Liver (tissue), 3 donors: ENCODE measurements around the gene CRELD2.

Source experiments
- TAF1 ChIP-seq: conservative IDR thresholded peaks from 2 replicates; pipeline ENCODE4 v1.6.1; 2016; ENCODE audit warnings: antibody characterized with exemption, mild to moderate bottlenecking
- YY1 ChIP-seq: IDR thresholded peaks from 2 replicates; pipeline ENCODE4 v1.6.1; 2016; ENCODE audit warnings: antibody characterized with exemption, mild to moderate bottlenecking
- TF ChIP-seq, protein P1 (sequence below): fragments of 150-350 bp; IDR thresholded peaks from 2 replicates; pipeline ENCODE4 v1.5.1; 2017; ENCODE audit warnings: improper control_type of control experiment, low read depth, low read length; ENCODE audit not compliant: missing input control
- TF ChIP-seq, protein P2 (sequence below): IDR thresholded peaks from 2 replicates; pipeline ENCODE4 v1.6.1; 2016; ENCODE audit warnings: antibody characterized with exemption
- donor health status: healthy.
- donor health status: healthy.

DNA sequence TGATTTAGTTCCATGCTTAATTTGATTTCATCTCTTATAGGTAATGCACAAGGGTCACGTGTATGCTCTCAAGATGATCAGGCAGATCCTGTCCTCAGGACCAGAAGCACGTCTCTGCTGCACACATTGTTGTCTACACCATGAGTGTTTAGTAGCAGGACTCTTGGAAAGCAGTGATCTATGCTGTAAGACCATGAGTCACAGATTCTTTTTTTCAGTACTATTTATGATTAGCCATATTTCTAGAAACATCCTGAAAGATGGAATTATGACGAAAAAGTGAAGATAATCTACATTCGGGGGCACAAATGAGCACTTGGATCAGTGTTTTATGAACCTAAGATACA lies 35.2 kb upstream of the CRELD2 start:
- TF ChIP-seq, protein P1, sequence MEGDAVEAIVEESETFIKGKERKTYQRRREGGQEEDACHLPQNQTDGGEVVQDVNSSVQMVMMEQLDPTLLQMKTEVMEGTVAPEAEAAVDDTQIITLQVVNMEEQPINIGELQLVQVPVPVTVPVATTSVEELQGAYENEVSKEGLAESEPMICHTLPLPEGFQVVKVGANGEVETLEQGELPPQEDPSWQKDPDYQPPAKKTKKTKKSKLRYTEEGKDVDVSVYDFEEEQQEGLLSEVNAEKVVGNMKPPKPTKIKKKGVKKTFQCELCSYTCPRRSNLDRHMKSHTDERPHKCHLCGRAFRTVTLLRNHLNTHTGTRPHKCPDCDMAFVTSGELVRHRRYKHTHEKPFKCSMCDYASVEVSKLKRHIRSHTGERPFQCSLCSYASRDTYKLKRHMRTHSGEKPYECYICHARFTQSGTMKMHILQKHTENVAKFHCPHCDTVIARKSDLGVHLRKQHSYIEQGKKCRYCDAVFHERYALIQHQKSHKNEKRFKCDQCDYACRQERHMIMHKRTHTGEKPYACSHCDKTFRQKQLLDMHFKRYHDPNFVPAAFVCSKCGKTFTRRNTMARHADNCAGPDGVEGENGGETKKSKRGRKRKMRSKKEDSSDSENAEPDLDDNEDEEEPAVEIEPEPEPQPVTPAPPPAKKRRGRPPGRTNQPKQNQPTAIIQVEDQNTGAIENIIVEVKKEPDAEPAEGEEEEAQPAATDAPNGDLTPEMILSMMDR, result no peak
- TF ChIP-seq, protein P2, sequence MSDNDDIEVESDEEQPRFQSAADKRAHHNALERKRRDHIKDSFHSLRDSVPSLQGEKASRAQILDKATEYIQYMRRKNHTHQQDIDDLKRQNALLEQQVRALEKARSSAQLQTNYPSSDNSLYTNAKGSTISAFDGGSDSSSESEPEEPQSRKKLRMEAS, result no peak
- TF ChIP-seq TAF1, result no peak
- no peak for TF ChIP-seq YY1
